OCI-LY1 (cell line): Measurements from ENCODE around the gene CD48.

ENCODE experiments used
- CTCF ChIP-seq: fragments of 200-600 bp; sonication (generic), shearing (Covaris generic); IDR thresholded peaks from 2 replicates; pipeline ENCODE4 v1.5.1; 2017; ENCODE audit warnings: mild to moderate bottlenecking, antibody characterized with exemption, low read length, moderate library complexity, mixed read lengths
- EZH2 ChIP-seq: fragments of 200-600 bp; sonication (generic), shearing (Covaris generic); IDR thresholded peaks from 2 replicates; pipeline ENCODE4 v1.8.0; 2017; ENCODE audit warnings: borderline replicate concordance, mixed run types, mild to moderate bottlenecking, antibody characterized with exemption, low read length, moderate library complexity, mixed read lengths

GRCh38 chr1:160748878-160749269 lies 37.3 kb upstream of the CD48 start:
- no peak for TF ChIP-seq CTCF
- no peak for TF ChIP-seq EZH2
